GM12878 (cell line): ENCODE measurements around the gene EGFR.

ENCODE experiments used
- MAX ChIP-seq: IDR thresholded peaks from 2 replicates; pipeline ENCODE4 v1.6.1; 2012; ENCODE audit warnings: low read depth, low read length, improper control_type of control experiment
- RELB ChIP-seq: fragments of 450-650 bp; IDR thresholded peaks from 2 replicates; pipeline ENCODE4 v1.6.1; 2017; ENCODE audit warnings: low read depth, mild to moderate bottlenecking, moderate library complexity
- TF ChIP-seq, protein P1 (sequence below): fragments of 450-650 bp; IDR thresholded peaks from 2 replicates; pipeline ENCODE4 v1.6.1; 2017; ENCODE audit warnings: antibody characterized with exemption, mild to moderate bottlenecking, moderate library complexity
- TF ChIP-seq, protein P2 (sequence below): IDR thresholded peaks from 2 replicates; pipeline ENCODE4 v1.6.1; 2012; ENCODE audit warnings: low read length, inconsistent platforms

DNA sequence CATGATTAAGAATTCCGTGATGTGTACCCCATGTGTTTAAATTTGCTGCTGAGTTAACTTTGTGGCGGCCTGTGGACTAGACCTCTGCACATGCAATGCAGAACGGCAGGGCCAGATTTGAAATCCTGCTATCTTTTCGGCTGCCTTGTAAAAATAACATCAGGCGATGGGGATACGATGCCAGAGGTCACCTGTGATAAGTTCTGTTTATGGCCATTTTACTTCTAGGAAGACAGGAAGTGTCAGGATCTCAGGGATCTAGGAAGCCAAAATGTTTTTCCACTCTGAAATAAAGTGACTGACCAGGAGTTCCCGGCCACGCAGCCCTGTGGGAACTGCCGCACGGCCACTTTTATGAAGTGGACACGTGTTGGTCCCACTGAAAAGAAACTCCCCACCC lies 77.5 kb downstream of the EGFR start:
- TF ChIP-seq RELB (no peak), MAX (no peak)
- TF ChIP-seq, protein P1, sequence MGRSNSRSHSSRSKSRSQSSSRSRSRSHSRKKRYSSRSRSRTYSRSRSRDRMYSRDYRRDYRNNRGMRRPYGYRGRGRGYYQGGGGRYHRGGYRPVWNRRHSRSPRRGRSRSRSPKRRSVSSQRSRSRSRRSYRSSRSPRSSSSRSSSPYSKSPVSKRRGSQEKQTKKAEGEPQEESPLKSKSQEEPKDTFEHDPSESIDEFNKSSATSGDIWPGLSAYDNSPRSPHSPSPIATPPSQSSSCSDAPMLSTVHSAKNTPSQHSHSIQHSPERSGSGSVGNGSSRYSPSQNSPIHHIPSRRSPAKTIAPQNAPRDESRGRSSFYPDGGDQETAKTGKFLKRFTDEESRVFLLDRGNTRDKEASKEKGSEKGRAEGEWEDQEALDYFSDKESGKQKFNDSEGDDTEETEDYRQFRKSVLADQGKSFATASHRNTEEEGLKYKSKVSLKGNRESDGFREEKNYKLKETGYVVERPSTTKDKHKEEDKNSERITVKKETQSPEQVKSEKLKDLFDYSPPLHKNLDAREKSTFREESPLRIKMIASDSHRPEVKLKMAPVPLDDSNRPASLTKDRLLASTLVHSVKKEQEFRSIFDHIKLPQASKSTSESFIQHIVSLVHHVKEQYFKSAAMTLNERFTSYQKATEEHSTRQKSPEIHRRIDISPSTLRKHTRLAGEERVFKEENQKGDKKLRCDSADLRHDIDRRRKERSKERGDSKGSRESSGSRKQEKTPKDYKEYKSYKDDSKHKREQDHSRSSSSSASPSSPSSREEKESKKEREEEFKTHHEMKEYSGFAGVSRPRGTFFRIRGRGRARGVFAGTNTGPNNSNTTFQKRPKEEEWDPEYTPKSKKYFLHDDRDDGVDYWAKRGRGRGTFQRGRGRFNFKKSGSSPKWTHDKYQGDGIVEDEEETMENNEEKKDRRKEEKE = no peak
- TF ChIP-seq, protein P2, sequence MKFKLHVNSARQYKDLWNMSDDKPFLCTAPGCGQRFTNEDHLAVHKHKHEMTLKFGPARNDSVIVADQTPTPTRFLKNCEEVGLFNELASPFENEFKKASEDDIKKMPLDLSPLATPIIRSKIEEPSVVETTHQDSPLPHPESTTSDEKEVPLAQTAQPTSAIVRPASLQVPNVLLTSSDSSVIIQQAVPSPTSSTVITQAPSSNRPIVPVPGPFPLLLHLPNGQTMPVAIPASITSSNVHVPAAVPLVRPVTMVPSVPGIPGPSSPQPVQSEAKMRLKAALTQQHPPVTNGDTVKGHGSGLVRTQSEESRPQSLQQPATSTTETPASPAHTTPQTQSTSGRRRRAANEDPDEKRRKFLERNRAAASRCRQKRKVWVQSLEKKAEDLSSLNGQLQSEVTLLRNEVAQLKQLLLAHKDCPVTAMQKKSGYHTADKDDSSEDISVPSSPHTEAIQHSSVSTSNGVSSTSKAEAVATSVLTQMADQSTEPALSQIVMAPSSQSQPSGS = no peak
